Measurements from ENCODE around the gene CAMK1D.

The CAMK1D gene

GRCh38 chr10:12600652-12601051 is 251.3 kb downstream of the CAMK1D start:
- TF ChIP-seq GATA2 (IDR thresholded peaks at IDR 0.05; ENCODE audit: low read depth, low read length) (no peak), GATA3 (IDR thresholded peaks at IDR 0.05; ENCODE audit: low read depth, low read length) (no peak)

- TF ChIP-seq GATA2 (IDR thresholded peaks at IDR 0.05; ENCODE audit: low read depth, low read length), result no peak
Observed at GRCh38 chr10:12602521-12602920, 253.2 kb downstream of the CAMK1D start.

- TF ChIP-seq GATA2 (IDR thresholded peaks at IDR 0.05; ENCODE audit: low read depth, low read length) (no peak), GATA3 (IDR thresholded peaks at IDR 0.05; ENCODE audit: low read depth, low read length) (no peak)
Observed at GRCh38 chr10:12603766-12604470, 254.6 kb downstream of the CAMK1D start.

GRCh38 chr10:12605580-12606405 is 256.4 kb downstream of the CAMK1D start:
- TF ChIP-seq GATA2 (IDR thresholded peaks at IDR 0.05; ENCODE audit: low read depth, low read length) (no peak), GATA3 (IDR thresholded peaks at IDR 0.05; ENCODE audit: low read depth, low read length) (no peak)

- TF ChIP-seq GATA2 (IDR thresholded peaks at IDR 0.05; ENCODE audit: low read depth, low read length), result no peak
- no peak for TF ChIP-seq GATA3 (IDR thresholded peaks at IDR 0.05; ENCODE audit: low read depth, low read length)
Observed at GRCh38 chr10:12606461-12606860, 257.1 kb downstream of the CAMK1D start.

- TF ChIP-seq GATA3 (IDR thresholded peaks at IDR 0.05; ENCODE audit: low read depth, low read length), result no peak
- TF ChIP-seq GATA2 (IDR thresholded peaks at IDR 0.05; ENCODE audit: low read depth, low read length), result no peak
Observed at GRCh38 chr10:12608761-12609160, 259.4 kb downstream of the CAMK1D start.

- TF ChIP-seq GATA3 (IDR thresholded peaks at IDR 0.05; ENCODE audit: low read depth, low read length) (no peak), GATA2 (IDR thresholded peaks at IDR 0.05; ENCODE audit: low read depth, low read length) (no peak)
Observed at GRCh38 chr10:12609435-12609834, 260.1 kb downstream of the CAMK1D start.

GRCh38 chr10:12613136-12613535 is 263.8 kb downstream of the CAMK1D start:
- TF ChIP-seq GATA2 (IDR thresholded peaks at IDR 0.05; ENCODE audit: low read depth, low read length), result no peak
- no peak for TF ChIP-seq GATA3 (IDR thresholded peaks at IDR 0.05; ENCODE audit: low read depth, low read length)

GRCh38 chr10:12614177-12614995 is 265.0 kb downstream of the CAMK1D start:
- no peak for TF ChIP-seq GATA2 (IDR thresholded peaks at IDR 0.05; ENCODE audit: low read depth, low read length)
- TF ChIP-seq GATA3 (IDR thresholded peaks at IDR 0.05; ENCODE audit: low read depth, low read length), result no peak

- no peak for TF ChIP-seq GATA2 (IDR thresholded peaks at IDR 0.05; ENCODE audit: low read depth, low read length)
- TF ChIP-seq GATA3 (IDR thresholded peaks at IDR 0.05; ENCODE audit: low read depth, low read length), result no peak
Observed at GRCh38 chr10:12615296-12616220, 266.2 kb downstream of the CAMK1D start.

- no peak for TF ChIP-seq GATA3 (IDR thresholded peaks at IDR 0.05; ENCODE audit: low read depth, low read length)
- TF ChIP-seq GATA2 (IDR thresholded peaks at IDR 0.05; ENCODE audit: low read depth, low read length), result no peak
Observed at GRCh38 chr10:12617191-12618175, 268.1 kb downstream of the CAMK1D start.

- TF ChIP-seq GATA3 (IDR thresholded peaks at IDR 0.05; ENCODE audit: low read depth, low read length), result no peak
- TF ChIP-seq GATA2 (IDR thresholded peaks at IDR 0.05; ENCODE audit: low read depth, low read length), result no peak
Observed at GRCh38 chr10:12622016-12622415, 272.7 kb downstream of the CAMK1D start.
